Neutrophil (primary cell): ENCODE measurements around the gene MAP1B.

ENCODE experiments used
- H3K27ac ChIP-seq: fragments of 200-600 bp; sonication (generic); 2 replicates; pipeline ENCODE4 v1.5.1; 2016; ENCODE audit warnings: mild to moderate bottlenecking, moderate library complexity
- H3K27me3 ChIP-seq: fragments of 200-600 bp; sonication (generic); 2 replicates; pipeline ENCODE4 v1.6.0; 2016; ENCODE audit warnings: mild to moderate bottlenecking
- H3K36me3 ChIP-seq: fragments of 200-600 bp; sonication (generic); 2 replicates; pipeline ENCODE4 v1.5.1; 2017
- H3K4me1 ChIP-seq, 2 experiments: fragments of 200-600 bp in 1 of 2; sonication (generic) in 1 of 2; 1 replicate in 1 of 2; 2 replicates in 1 of 2; pipeline versions ENCODE4 v1.5.1 to v1.6.1; 2013 to 2016; ENCODE audit warnings: low read depth in 1 of 2, low read length in 1 of 2, mild to moderate bottlenecking in 1 of 2, moderate library complexity in 1 of 2; ENCODE audit not compliant: control insufficient read depth in 1 of 2, insufficient read depth in 1 of 2
- H3K4me3 ChIP-seq, 2 experiments: fragments of 200-600 bp in 1 of 2; sonication (generic) in 1 of 2; 1 replicate in 1 of 2; 2 replicates in 1 of 2; pipeline ENCODE4 v1.5.1; 2013 to 2016; ENCODE audit warnings: low read depth in 1 of 2, low read length in 1 of 2, mild to moderate bottlenecking in 1 of 2, moderate library complexity in 1 of 2
- H3K9me3 ChIP-seq: fragments of 200-600 bp; sonication (generic); 2 replicates; pipeline ENCODE4 v1.5.1; 2016
- TF ChIP-seq, protein P1 (sequence below): fragments of 200-600 bp; sonication (generic); IDR thresholded peaks from 2 replicates; pipeline ENCODE4 v1.5.1; 2016; ENCODE audit warnings: antibody characterized with exemption

The MAP1B gene

GRCh38 chr5:72203251-72203845 is 96.1 kb downstream of the MAP1B start:
- TF ChIP-seq, protein P1, sequence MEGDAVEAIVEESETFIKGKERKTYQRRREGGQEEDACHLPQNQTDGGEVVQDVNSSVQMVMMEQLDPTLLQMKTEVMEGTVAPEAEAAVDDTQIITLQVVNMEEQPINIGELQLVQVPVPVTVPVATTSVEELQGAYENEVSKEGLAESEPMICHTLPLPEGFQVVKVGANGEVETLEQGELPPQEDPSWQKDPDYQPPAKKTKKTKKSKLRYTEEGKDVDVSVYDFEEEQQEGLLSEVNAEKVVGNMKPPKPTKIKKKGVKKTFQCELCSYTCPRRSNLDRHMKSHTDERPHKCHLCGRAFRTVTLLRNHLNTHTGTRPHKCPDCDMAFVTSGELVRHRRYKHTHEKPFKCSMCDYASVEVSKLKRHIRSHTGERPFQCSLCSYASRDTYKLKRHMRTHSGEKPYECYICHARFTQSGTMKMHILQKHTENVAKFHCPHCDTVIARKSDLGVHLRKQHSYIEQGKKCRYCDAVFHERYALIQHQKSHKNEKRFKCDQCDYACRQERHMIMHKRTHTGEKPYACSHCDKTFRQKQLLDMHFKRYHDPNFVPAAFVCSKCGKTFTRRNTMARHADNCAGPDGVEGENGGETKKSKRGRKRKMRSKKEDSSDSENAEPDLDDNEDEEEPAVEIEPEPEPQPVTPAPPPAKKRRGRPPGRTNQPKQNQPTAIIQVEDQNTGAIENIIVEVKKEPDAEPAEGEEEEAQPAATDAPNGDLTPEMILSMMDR = no peak
- Histone ChIP-seq H3K27ac (no peak overlapping the region), H3K4me1 (no peaks in the 10 kb centered on the region), H3K36me3 (no peaks in the 10 kb centered on the region), H3K27me3 (peaks cover 7% of the 10 kb centered on the region), H3K9me3 (no peaks in the 10 kb centered on the region), H3K4me3 (no peak overlapping the region)

DNA sequence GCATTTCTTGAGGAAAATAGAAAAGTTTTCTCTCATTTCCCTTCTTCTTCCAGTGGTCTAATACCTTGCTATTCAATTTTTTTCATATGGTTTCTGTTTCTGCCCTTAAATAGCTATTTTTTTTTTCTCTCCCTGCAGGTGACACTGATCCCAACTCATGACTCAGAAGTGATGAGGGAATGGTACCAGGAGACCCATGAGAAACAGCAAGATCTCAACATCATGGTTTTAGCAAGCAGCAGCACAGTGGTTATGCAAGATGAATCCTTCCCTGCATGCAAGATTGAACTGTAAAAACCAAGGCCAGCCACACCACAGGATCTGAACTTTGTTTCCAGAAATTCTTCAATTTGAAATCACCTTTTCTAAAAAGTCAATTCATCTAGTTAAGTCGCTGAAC is 97.7 kb downstream of the MAP1B start:
- no peak overlapping the region for H3K27ac ChIP-seq
- TF ChIP-seq, protein P1 = no peak
- no peaks in the 10 kb centered on the region for H3K36me3 ChIP-seq
- no peaks in the 10 kb centered on the region for H3K9me3 ChIP-seq
- no peak overlapping the region for H3K4me3 ChIP-seq
- peaks cover 7% of the 10 kb centered on the region for H3K27me3 ChIP-seq
- H3K4me1 ChIP-seq = no peaks in the 10 kb centered on the region

GRCh38 chr5:72205431-72206009 is 98.2 kb downstream of the MAP1B start:
- Histone ChIP-seq H3K4me1 (no peaks in the 10 kb centered on the region), H3K27ac (no peak overlapping the region), H3K27me3 (peaks cover 7% of the 10 kb centered on the region), H3K4me3 (no peak overlapping the region), H3K36me3 (no peaks in the 10 kb centered on the region), H3K9me3 (no peaks in the 10 kb centered on the region)
- TF ChIP-seq, protein P1 = no peak

- H3K27ac ChIP-seq = no peak overlapping the region
- peaks cover 5% of the 10 kb centered on the region for H3K27me3 ChIP-seq
- H3K4me3 ChIP-seq = no peak overlapping the region
- no peaks in the 10 kb centered on the region for H3K9me3 ChIP-seq
- TF ChIP-seq, protein P1 = no peak
- H3K36me3 ChIP-seq = no peaks in the 10 kb centered on the region
- H3K4me1 ChIP-seq = no peaks in the 10 kb centered on the region
Measured at GRCh38 chr5:72206160-72206559, 98.9 kb downstream of the MAP1B start.

DNA sequence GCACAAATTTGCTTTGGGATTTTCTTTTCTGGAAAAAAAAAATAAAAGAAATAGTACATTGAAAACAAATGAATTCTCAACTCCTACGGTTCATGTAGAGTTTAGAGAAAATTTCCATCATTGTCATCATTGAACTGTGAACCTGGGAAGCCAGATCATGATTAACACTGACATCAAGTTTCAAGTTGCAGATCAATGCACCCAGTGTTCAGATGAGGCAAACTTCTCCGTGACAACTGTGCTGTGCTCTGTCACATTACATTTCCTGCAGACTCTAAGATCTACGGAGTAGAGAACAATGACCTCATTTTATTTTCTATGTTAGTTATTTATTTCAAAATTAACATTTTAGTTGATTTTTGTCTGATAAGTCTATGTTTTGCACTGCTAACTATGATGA is 99.7 kb downstream of the MAP1B start:
- Histone ChIP-seq H3K27me3 (no peaks in the 10 kb centered on the region), H3K9me3 (no peaks in the 10 kb centered on the region), H3K4me3 (no peak overlapping the region), H3K4me1 (no peaks in the 10 kb centered on the region), H3K36me3 (no peaks in the 10 kb centered on the region), H3K27ac (no peak overlapping the region)
- TF ChIP-seq, protein P1 = no peak
